Stimulated activated CD8-positive, alpha-beta memory T cell treated with anti-CD3 and anti-CD28 coated beads, Interleukin-15, amount 100 ng/mL, for 24 hours (primary cell): ENCODE measurements around the gene IL17RA.
"Not testable (repeated sequence)": the region's sequence is repeated elsewhere in the genome, so short reads cannot be mapped to it uniquely, and the experiment has no call there.

Experiments used
- DNase-seq: peaks from one replicate; pipeline ENCODE4 v3.0.0-alpha.2; 2020; ENCODE audit warnings: low read depth

Gene IL17RA

GRCh38 chr22:17120711-17121232, 36.0 kb downstream of the IL17RA start:
- no peak for DNase-seq

DNA sequence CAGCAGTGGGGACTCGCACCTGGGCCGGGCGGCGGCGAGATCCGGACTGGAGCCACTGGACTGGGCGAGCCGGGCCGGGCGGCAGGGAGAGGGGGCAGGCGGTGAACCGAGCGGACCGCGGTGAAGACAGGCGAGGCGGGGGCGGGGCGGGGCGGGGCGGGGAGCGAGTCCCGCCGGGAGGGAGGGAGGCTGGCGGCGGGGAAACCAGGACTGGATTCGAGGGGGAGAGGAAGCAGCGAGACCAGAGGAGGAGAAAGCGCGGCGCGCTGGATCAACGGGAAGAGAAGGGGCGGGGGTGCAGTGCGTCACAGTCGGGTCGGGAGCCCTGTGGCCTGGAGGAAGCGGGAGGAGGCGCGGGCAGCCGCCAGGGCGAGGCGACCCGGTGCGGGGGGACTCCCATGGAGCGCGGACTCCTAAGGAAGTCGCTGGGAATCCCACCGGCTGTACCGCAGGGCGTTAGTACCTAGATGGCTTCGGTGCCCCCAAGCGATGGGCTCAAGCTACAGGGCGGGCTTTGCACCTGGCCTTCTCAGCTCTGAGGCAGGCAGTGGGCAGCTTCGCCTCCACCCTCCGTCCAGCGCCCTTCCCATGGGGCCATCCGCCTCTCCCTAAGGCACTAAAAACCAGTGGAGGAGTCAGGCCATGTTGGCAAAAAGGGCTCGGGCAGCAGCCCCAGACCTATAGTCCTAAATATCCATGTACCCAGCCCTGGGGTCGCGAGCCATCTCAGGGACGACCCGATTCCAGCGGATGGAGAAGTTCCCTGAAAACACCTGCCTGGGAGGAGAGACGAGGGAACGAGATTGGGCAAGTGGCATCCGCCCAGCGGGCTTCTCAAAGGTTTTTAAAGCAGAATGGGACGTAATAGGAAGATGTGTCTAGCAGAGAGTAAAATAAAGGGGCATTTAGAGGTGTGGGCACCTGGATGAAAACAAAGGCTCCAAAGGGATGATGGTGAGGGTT, 36.7 kb downstream of the IL17RA start, which contains the start of gene TMEM121B:
Gene TMEM121B, minus strand, starts transcription at position 128 of the 963 bp plus-strand sequence. CDS start 233 bp downstream, outside the sequence.
- DNase-seq, result no peak

GRCh38 chr22:17130199-17130598, 45.4 kb downstream of the IL17RA start:
- no peak for DNase-seq

DNA sequence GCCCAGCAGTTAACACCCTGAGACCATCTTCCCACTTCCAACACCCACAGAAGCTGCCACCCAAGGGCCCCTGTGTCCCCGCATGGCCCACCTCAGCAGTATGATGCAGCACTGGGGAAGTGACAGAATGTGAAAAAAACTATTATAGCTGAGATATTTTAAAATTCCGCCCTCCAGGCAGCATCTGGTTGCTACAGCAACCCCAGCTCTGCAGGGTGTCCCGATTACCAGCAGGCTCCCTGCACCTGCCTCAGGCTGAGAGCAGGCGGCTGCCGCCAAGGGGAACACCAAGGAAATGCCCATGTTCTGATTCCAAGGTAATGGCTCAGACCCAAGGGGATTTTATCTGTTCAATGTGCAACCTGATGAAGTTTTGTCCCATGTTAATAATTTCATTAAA, 46.9 kb downstream of the IL17RA start:
- no peak for DNase-seq

- DNase-seq, result no peak
Observed at GRCh38 chr22:17132112-17132511, 47.3 kb downstream of the IL17RA start.

GRCh38 chr22:17133137-17133536, 48.3 kb downstream of the IL17RA start:
- DNase-seq, result no peak

DNA sequence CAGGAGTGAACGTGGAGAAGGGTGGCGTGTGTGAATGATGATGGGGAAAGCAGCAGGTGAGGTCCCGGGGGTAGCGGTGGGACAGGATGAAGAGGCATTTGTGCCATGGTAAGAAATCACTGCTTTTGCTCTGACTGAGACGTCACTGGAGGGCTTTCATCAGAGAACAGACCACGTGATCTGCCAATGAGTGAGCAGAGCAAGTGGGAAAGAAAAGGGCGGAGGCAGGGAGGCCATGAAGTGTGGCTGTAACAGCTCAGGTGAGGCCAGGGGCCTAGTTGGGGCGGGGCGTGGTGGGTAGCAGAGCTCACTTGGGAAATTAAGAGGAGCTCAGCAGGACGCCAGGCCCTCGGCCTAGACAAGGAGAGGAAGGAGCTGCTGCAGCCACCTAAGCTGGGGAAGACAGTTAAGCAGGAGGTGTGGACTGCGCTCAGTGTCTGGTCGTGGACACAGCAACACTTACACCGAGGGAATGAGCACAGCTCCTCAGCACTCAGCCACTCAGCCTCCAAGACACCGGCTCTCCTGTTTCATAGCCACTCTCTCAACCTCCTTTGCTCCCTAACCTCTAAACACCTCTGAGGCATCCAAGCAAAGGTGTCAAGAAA, 50.5 kb downstream of the IL17RA start:
- DNase-seq, result no peak

DNA sequence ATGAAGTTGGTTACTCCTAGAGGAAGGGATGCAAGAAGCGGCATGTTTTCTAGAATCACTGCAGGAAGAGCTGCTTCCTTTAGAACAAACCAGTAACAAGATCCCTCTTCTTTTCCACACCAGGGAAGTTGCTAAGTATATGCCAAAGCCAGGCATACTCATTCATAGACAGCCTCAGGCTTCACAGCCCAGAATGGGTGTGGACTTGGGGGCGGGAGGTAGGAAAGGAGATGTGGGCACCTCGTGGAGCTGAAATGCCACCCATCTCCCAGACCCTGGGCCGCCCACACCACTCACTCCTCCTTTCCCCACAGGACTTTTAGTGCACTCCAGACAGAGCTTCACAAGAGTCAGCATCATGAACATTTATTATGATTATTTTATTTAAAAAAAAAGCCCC, 52.4 kb downstream of the IL17RA start:
- no peak for DNase-seq

DNA sequence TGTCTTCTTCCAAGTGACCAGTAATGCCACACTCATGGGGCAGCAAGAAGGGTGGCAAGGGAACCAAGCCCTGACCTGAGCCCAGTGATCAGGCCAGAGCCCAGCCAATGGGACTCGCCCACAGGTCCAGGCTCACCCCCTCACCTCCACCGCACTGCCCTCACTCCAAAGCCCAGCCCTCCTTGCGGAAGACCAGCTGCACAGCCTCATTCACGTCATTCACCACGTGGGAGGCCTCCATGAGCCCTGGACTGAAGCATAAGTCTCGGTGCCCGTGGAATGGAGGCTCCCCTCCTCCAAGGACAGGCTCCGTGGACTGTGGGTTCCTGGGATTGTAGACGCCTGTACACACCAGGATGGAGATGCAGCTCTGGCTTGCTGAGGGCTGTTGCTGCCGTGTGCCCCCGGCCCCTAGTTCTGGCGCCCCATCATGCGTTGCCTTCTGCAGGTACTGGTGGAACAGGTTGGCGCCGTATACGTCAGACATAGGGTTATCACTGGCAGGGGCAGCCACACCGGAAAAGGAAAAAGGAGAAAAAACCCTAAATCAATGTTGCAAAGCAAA, 53.1 kb downstream of the IL17RA start:
- no peak for DNase-seq

DNA sequence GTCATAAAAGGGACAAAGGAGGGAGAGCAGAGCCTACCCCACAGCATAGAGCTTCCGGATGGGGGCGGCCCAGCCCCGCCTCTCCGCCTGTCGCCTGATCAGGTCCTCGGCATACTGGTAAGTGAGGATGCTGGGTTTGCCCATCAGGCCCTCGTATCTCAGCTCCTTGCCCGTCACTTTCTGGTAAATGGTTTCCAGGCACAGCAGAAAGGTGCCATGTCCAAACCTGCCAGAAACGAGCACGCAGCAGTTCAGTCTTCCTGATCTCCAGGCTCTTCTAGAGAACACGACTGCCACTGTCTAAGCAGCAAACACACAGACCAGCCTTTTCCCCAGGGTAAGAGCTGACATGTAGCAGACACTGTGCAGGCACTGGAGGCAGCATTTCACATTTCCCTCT, 53.7 kb downstream of the IL17RA start:
- DNase-seq, result no peak

DNA sequence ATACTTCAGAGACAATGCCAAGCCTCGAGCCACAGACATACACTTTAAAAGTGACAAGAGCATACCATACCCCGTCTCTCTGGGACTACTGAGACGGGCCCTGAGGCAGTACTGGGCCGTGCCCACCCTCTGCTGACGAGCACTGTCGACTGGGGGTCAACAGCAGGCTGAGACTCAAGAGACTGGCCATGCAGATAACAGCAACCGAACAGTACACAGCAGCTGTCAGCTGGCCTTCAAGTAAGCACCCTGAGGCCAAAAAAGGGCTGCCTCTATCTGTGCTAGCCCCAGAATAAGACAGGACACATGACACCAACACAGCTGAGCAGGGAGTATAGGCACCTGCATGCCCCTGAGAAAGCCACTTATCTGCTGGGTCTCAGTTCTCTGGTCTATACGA, 55.2 kb downstream of the IL17RA start:
- no peak for DNase-seq

DNA sequence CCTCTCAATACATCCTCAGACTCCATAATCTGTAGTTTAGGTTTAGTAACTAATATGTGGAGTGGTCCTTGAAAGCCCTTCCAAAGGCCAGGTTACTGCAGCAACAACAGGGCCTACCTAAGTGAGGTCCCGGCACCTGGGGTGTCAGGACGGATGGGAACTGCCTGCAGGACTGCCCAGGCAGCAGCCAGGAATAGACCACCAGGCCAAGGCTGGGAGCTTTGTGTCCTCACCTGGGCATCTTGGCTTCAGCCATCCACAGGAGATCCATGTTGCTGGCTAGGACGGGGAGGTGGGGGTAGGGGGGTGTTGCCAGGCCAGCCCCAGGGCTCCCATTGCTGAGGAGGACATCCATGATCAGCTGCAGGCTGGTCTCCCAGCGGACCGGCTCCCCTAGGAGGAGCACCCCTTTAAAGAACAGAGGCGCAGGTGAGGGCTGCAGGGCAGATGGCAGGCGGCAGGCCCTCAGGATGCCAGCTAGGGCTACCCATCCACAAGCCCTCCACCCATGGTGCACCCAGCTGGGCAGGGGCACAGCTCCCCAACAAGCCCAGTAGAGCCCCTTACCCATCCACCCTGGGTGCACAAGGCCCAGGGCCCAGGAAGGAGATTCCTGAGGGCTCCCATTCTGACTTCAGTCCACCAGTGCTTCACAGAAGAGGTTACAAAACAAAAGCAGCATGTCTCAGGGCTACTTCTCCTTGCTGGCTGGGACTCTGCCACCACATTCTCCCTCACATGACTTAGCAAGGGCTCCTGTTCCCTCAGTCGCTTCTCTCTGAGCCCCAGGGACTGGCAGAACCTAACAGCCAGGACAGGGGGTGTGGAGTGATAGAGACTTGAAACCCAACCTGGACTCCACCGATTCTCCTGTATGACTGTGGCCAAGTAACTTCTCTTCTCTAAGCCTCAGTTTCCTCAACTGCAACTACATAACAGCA, 56.3 kb downstream of the IL17RA start:
- DNase-seq, result no peak

GRCh38 chr22:17143101-17143500, 58.3 kb downstream of the IL17RA start:
- DNase-seq, result no peak

- DNase-seq, result no peak
Observed at GRCh38 chr22:17143826-17144225, 59.0 kb downstream of the IL17RA start.

DNA sequence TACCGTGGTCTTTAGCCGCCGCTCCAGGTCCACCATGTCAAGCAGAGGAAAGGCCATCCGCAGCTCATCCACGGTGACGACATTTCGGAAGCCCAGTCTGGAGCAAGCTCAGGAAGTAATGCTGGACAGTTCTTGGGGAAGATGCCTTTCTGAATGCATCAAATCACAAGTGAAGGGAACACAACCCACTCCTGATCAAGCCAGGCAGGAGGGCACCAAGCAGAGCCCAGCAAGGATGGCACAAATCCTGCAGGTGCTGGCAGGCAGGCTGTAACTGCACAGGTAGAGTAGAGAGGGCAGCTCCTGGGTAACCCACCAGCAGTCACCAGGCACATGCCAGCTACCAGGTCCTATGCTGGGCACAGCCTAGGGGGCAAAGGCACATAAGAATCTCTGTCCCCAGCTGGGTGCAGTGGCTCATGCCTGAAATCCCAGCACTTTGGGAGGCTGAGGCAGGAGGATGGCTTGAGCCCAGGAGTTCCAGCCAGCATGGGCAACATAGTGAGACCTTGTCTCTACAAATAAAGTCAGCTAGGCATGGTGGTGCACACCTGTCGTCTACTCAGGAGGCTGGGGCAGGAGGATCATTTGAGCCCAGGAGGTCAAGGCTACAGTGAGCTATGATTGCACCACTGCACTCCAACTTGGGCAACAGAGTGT, 60.4 kb downstream of the IL17RA start:
- DNase-seq, result no peak

DNA sequence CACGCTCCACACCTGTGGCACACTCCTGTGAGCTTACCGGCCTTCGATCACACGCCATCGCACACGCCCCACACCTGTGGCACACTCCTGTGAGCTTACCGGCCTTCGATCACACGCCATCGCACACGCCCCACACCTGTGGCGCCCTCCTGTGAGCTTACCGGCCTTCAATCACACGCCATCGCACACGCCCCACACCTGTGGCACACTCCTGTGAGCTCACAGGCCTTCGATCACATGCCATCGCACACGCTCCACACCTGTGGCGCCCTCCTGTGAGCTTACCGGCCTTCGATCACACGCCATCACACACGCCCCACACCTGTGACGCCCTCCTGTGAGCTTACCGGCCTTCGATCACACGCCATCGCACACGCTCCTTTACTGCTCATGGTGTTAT, 62.7 kb downstream of the IL17RA start:
- not testable (repeated sequence) for DNase-seq

DNA sequence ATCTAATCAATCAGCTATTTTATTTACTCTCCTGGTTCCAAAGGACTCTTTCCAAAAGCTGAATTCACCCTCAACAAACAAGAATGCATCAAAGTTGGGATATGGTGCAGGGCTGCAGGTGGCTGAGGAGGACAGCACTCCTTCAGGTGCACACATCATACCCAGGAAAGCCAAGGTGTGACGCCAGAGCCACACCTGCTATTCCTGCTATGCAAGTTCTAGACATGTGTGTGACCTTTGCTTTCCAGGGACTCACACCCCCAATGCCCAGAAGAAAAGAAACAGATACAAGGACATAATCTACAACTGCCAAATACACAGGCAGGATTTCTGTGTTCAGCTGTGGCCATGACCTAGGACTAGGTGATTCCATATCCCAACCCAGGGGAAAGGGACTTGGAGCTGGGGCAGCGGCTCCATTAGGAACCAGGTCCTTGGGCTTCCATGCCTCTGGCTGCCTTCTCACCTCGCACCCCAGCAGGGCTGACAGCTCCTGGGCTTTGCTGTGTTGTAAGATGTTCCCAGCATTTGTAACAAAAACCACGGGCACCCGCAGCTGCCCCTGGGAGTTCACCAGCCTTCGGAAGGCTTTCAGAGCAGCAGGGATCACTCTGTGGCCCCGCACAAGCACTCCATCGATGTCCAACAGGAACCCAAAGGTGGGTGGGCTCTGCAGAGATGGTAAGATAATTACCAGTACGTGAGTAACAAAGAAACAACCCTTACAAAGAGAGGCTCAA, 64.4 kb downstream of the IL17RA start:
- DNase-seq, result no peak

DNA sequence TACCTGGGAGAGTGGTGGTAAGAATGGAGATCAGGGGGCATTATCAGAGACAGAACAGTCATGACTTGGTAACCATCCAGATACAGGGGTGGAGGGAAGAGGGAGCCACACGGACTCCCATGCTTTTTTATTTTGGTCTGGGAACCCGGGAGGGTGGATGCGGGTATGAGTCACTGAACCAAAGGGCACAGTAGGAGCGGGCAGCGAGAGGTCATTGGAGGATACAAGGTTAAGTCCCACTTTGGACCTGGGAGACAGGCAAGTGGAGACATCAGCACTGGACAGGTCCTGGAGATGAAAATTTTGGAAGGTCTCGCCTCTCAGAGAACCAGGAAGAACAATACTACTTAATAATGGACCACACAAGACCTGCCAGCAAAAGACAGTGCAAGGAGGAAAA, 67.5 kb downstream of the IL17RA start:
- no peak for DNase-seq

DNA sequence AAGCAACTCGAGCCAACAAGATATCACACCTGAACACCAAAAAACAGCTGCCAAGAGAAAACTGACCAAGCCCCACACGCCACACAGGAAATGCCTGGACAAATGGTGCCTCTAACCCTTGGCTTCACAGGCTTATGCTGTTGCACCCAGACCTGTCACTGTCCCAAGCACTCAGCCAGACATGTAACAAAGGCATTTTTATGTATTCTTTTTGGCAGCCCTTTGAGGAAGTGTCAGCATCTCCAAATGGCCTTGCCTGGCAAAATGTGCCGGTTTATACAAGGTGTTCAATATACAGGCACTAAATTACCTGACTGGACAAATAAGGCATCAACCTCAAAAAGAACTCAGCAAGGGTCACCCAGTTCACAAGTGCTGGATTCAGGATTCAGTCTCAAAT, 68.2 kb downstream of the IL17RA start:
- DNase-seq, result no peak

- DNase-seq, result no peak
Observed at GRCh38 chr22:17155941-17156340, 71.1 kb downstream of the IL17RA start.
